ENCODE results near the gene PROK1. TPM values are rescaled to one million over a fixed set of nuclear protein-coding genes. Genes with fewer than 3 reads are reported as not detected.

The PROK1 gene
- polyA plus RNA-seq, 1 experiment = not detected

DNA sequence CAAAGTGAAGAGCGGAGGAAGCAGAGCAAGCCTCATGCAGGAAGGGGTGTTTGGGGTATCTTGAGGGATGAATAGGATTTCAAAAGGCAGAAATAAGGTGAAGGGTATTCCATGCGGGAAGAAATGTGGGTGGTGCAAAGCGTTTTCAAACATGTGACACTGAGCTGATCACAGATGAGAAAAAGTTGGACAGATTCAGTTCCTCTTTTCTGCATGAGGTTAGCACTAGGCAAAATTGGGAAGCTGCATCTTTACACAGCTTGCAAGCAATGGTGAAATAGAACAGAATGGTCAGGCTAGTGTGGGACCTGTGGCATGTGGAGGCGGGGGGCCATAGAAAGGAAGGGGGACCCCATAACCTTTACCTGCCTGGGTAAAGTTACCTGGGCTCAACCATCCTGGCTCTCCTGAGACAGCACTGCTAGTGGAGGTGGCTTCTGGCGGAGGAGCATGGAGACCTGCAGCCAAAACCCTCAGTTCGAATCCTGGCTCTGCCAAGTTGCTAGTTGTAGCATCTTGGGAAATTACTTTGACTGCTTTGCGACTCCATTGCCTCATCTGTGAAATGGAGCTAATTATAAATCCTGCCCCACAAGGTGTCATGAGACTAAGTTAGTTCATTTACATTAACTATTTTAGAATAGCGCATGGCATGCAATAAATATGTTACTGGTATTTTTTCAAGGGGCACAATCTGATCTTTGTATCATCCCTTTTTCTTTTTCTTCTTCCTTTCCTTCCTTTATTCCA is 51.6 kb downstream of the PROK1 start:
- Histone ChIP-seq H3K27ac (ENCODE audit: low read depth, low read length) (no peak overlapping the region), H3K9me3 (ENCODE audit: control insufficient read depth, insufficient read depth, low read length) (no peaks in the 10 kb centered on the region), H3K4me3 (ENCODE audit: low read depth, low read length) (no peak overlapping the region), H3K27me3 (ENCODE audit: control insufficient read depth, insufficient read depth, low read length) (peaks cover 40% of the 10 kb centered on the region)
- no peak for DNase-seq (ENCODE audit: low read depth, low spot score)
- TF ChIP-seq, protein P1, sequence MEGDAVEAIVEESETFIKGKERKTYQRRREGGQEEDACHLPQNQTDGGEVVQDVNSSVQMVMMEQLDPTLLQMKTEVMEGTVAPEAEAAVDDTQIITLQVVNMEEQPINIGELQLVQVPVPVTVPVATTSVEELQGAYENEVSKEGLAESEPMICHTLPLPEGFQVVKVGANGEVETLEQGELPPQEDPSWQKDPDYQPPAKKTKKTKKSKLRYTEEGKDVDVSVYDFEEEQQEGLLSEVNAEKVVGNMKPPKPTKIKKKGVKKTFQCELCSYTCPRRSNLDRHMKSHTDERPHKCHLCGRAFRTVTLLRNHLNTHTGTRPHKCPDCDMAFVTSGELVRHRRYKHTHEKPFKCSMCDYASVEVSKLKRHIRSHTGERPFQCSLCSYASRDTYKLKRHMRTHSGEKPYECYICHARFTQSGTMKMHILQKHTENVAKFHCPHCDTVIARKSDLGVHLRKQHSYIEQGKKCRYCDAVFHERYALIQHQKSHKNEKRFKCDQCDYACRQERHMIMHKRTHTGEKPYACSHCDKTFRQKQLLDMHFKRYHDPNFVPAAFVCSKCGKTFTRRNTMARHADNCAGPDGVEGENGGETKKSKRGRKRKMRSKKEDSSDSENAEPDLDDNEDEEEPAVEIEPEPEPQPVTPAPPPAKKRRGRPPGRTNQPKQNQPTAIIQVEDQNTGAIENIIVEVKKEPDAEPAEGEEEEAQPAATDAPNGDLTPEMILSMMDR (IDR thresholded peaks at IDR 0.05; ENCODE audit: low read depth, low read length) = no peak
- CTCF ChIA-PET = interaction anchor here (0.7 to 1.8 kb wide), 3 partner anchors 86 to 299 kb away, joined by 3 to 9 read pairs (median 4); no protein-coding TSS in a partner anchor
- POLR2A ChIA-PET = no interaction called here

DNA sequence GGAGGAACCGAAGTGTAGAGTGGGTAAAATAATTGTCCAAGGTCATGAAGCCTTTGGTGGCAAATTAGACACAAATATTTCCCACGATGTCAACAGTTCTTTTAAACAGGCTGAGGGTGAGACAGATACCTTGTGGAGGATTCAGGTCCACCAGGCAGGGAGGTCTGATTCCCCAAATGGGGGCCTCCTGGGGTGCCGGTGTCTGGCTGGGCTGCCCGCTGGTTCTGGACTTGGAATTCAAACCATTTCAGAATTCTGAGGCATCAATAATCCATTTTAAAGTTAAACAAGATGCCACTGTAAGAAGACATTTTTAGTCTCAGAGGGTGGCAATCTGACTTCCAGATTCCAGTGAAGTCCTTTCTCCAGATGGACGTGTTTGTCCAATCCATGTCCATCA is 52.5 kb downstream of the PROK1 start:
- POLR2A ChIA-PET = no interaction called here
- H3K4me3 ChIP-seq (ENCODE audit: low read depth, low read length) = no peak overlapping the region

DNA sequence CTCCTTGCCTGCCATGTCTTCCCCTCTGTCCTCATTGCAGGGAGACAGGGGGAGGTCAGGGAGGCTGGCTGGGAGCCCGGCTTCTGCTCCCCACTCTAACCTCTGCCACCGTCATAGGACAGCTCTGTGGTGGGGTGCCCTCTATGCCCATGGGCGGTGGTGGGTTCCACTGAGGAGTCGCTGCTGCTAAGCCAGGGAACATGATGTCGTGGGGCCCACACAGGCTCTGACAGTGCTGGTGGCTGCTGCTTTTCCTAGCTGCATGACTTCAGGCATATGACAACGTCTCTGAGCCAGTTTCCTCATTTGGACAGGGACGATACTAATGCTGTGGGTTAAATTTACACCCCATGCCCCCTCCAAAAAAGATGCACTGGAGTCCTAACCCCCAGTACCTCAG is 53.3 kb downstream of the PROK1 start:
- DNase-seq (ENCODE audit: low read depth, low spot score) = no peak
- ChIA-PET CTCF (no interaction called here), POLR2A (no interaction called here)
- peaks cover 39% of the 10 kb centered on the region for H3K27me3 ChIP-seq (ENCODE audit: control insufficient read depth, insufficient read depth, low read length)
- TF ChIP-seq, protein P1 (IDR thresholded peaks at IDR 0.05; ENCODE audit: low read depth, low read length) = no peak
- H3K9me3 ChIP-seq (ENCODE audit: control insufficient read depth, insufficient read depth, low read length) = no peaks in the 10 kb centered on the region
- no peak overlapping the region for H3K4me3 ChIP-seq (ENCODE audit: low read depth, low read length)
- no peak overlapping the region for H3K27ac ChIP-seq (ENCODE audit: low read depth, low read length)

More for the DNA sequence above, 52.5 kb downstream of the PROK1 start:
- Histone ChIP-seq H3K27ac (ENCODE audit: low read depth, low read length) (no peak overlapping the region), H3K9me3 (ENCODE audit: control insufficient read depth, insufficient read depth, low read length) (no peaks in the 10 kb centered on the region), H3K27me3 (ENCODE audit: control insufficient read depth, insufficient read depth, low read length) (peaks cover 43% of the 10 kb centered on the region)
- no peak for DNase-seq (ENCODE audit: low read depth, low spot score)
- CTCF ChIA-PET = interaction anchor here (1.0 kb wide), 1 partner anchor 87 kb away, joined by 3 read pairs; no protein-coding TSS in a partner anchor
- TF ChIP-seq, protein P1 (IDR thresholded peaks at IDR 0.05; ENCODE audit: low read depth, low read length) = no peak

DNA sequence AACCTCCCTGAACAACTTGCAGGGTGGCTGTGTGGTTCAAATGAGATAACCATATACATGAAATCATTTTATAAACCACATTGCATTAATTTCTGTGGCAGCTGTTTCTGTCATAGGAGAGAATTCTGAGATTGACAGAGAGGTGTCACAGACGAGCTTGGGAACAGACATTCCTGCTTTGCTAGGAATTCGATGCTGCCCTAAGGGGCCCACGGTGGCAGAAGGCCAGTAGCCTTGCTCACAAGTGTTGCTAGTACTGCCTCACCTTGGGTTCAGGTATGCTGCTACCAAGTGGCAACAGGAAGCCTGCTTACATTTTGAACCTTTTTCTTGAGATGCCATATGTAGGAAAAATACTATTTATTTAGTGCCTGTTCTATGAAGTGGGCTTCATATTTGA is 54.6 kb downstream of the PROK1 start:
- CTCF ChIA-PET = interaction anchor here (1.1 to 1.5 kb wide), 2 partner anchors 45 to 298 kb away, joined by 3 read pairs; no protein-coding TSS in a partner anchor
- POLR2A ChIA-PET = interaction anchor here (0.6 kb wide), 1 partner anchor 10 kb away, joined by 3 read pairs; no protein-coding TSS in a partner anchor
- TF ChIP-seq, protein P1 (IDR thresholded peaks at IDR 0.05; ENCODE audit: low read depth, low read length) = no peak
- H3K4me3 ChIP-seq (ENCODE audit: low read depth, low read length) = no peak overlapping the region
- DNase-seq (ENCODE audit: low read depth, low spot score) = no peak
- no peak overlapping the region for H3K27ac ChIP-seq (ENCODE audit: low read depth, low read length)
- peaks cover 31% of the 10 kb centered on the region for H3K27me3 ChIP-seq (ENCODE audit: control insufficient read depth, insufficient read depth, low read length)
- H3K9me3 ChIP-seq (ENCODE audit: control insufficient read depth, insufficient read depth, low read length) = no peaks in the 10 kb centered on the region

DNA sequence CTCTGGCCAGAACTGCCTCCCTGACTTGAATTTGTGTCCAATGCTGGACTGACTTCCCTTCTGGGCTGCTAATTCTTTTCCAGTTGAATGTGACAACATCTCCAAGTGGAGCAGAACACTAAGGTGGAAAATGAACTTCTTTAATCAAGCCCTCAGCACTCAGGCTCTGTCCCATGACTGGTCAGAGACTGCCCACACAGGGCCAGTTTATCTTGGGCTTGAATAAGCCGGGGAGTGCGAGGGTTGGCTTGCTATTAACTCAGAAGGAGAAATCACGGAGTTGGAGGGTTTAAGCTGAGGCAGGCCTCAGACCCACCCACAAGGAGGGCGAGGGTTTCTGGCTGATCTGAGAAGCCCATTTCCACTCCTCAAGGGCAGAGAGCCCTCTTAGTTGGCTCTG is 55.6 kb downstream of the PROK1 start:
- ChIA-PET CTCF (no interaction called here), POLR2A (no interaction called here)
- Histone ChIP-seq H3K27ac (ENCODE audit: low read depth, low read length) (no peak overlapping the region), H3K4me3 (ENCODE audit: low read depth, low read length) (no peak overlapping the region), H3K27me3 (ENCODE audit: control insufficient read depth, insufficient read depth, low read length) (peaks cover 31% of the 10 kb centered on the region), H3K9me3 (ENCODE audit: control insufficient read depth, insufficient read depth, low read length) (no peaks in the 10 kb centered on the region)
- no peak for DNase-seq (ENCODE audit: low read depth, low spot score)
- TF ChIP-seq, protein P1 (IDR thresholded peaks at IDR 0.05; ENCODE audit: low read depth, low read length) = no peak

Data from AG04450 (cell line).